ENCODE measurements around the gene UBE2L3.

The UBE2L3 gene

GRCh38 chr22:21587803-21588611, 20.5 kb downstream of the UBE2L3 start:
- TF ChIP-seq CTCF (IDR thresholded peaks at IDR 0.05; ENCODE audit: insufficient read depth, low read depth, low read length, missing control alignments) = no peak
- peak; percentile 83 for DNase-seq (ENCODE audit: low read depth)
- no peak overlapping the region for H3K4me3 ChIP-seq (ENCODE audit: low read depth, low read length)

- DNase-seq (ENCODE audit: low read depth) = no peak
- no peak for TF ChIP-seq CTCF (IDR thresholded peaks at IDR 0.05; ENCODE audit: insufficient read depth, low read depth, low read length, missing control alignments)
- no peak overlapping the region for H3K4me3 ChIP-seq (ENCODE audit: low read depth, low read length)
Observed at GRCh38 chr22:21589396-21589795, 21.9 kb downstream of the UBE2L3 start.

- no peak overlapping the region for H3K4me3 ChIP-seq (ENCODE audit: low read depth, low read length)
- DNase-seq (ENCODE audit: low read depth) = peak; percentile 27
- no peak for TF ChIP-seq CTCF (IDR thresholded peaks at IDR 0.05; ENCODE audit: insufficient read depth, low read depth, low read length, missing control alignments)
Observed at GRCh38 chr22:21590809-21591641, 23.5 kb downstream of the UBE2L3 start.

- no peak for DNase-seq (ENCODE audit: low read depth)
- H3K4me3 ChIP-seq (ENCODE audit: low read depth, low read length) = no peak overlapping the region
- no peak for TF ChIP-seq CTCF (IDR thresholded peaks at IDR 0.05; ENCODE audit: insufficient read depth, low read depth, low read length, missing control alignments)
Observed at GRCh38 chr22:21591695-21592094, 24.2 kb downstream of the UBE2L3 start.

- no peak for TF ChIP-seq CTCF (IDR thresholded peaks at IDR 0.05; ENCODE audit: insufficient read depth, low read depth, low read length, missing control alignments)
- no peak for DNase-seq (ENCODE audit: low read depth)
- H3K4me3 ChIP-seq (ENCODE audit: low read depth, low read length) = no peak overlapping the region
Observed at GRCh38 chr22:21592422-21592821, 24.9 kb downstream of the UBE2L3 start.

- TF ChIP-seq CTCF (IDR thresholded peaks at IDR 0.05; ENCODE audit: insufficient read depth, low read depth, low read length, missing control alignments) = no peak
- H3K4me3 ChIP-seq (ENCODE audit: low read depth, low read length) = no peak overlapping the region
- no peak for DNase-seq (ENCODE audit: low read depth)
Observed at GRCh38 chr22:21593406-21594232, 26.1 kb downstream of the UBE2L3 start.

Measured in GM12865 (cell line).